Hypothalamus (tissue), 51 donors: ENCODE data around the gene OR5K1.
A peak's percentile ranks its signal among the peaks of the same experiment; 100 is the strongest.

ENCODE experiments used
- DNase-seq, 51 donors: peaks; one replicate each; lab custom pipeline; 2025; lab: John Stamatoyannopoulos, UW

OR5K1 gene

GRCh38 chr3:98462901-98463300, at the start of gene OR5K1:
TSS of gene OR5K1 (plus strand) at chr3:98463201. CDS start at chr3:98469577, 6,376 bp downstream.
- no peak for DNase-seq

- no peak for DNase-seq
These were observed 30.4 kb upstream of the OR5K1 start for GRCh38 chr3:98432575-98432974.

- DNase-seq: no peak
These were observed 29.2 kb upstream of the OR5K1 start for GRCh38 chr3:98433764-98434163.

GRCh38 chr3:98434412-98434811, 28.6 kb upstream of the OR5K1 start:
- DNase-seq: no peak

GRCh38 chr3:98440283-98440682, 22.7 kb upstream of the OR5K1 start:
- DNase-seq: no peak

GRCh38 chr3:98445949-98446406, 17.0 kb upstream of the OR5K1 start:
- no peak for DNase-seq

- DNase-seq: no peak
These were observed 13.3 kb upstream of the OR5K1 start for GRCh38 chr3:98449606-98450193.

- no peak for DNase-seq
These were observed 12.6 kb upstream of the OR5K1 start for GRCh38 chr3:98450372-98450771.

- no peak for DNase-seq
These were observed 9.2 kb upstream of the OR5K1 start for GRCh38 chr3:98453827-98454226.

GRCh38 chr3:98454929-98455328, 8.1 kb upstream of the OR5K1 start:
- DNase-seq: no peak

- DNase-seq: no peak
These were observed 5.5 kb upstream of the OR5K1 start for GRCh38 chr3:98457543-98457942.

GRCh38 chr3:98460220-98460619, 2.8 kb upstream of the OR5K1 start:
- DNase-seq: no peak

- DNase-seq: no peak
These were observed 19.9 kb downstream of the OR5K1 start for GRCh38 chr3:98482717-98483482.

- DNase-seq: no peak
These were observed 20.6 kb downstream of the OR5K1 start for GRCh38 chr3:98483626-98484025.

GRCh38 chr3:98497381-98497780, 34.4 kb downstream of the OR5K1 start, which contains the start of gene OR5K2:
TSS of gene OR5K2 (plus strand) at chr3:98497681. CDS start at chr3:98497681, 0 bp downstream.
- no peak for DNase-seq

- DNase-seq: no peak
These were observed 37.0 kb downstream of the OR5K1 start for GRCh38 chr3:98500019-98500418.

- DNase-seq: peak in 9 of 51 donors; percentile 1 to 34 (median 14)
These were observed 38.3 kb downstream of the OR5K1 start for GRCh38 chr3:98501270-98501669.

GRCh38 chr3:98501863-98502576, 39.0 kb downstream of the OR5K1 start:
- DNase-seq: no peak

GRCh38 chr3:98504539-98504938, 41.5 kb downstream of the OR5K1 start:
- DNase-seq: no peak

GRCh38 chr3:98508582-98508981, 45.6 kb downstream of the OR5K1 start:
- DNase-seq: no peak

- no peak for DNase-seq
These were observed 49.6 kb downstream of the OR5K1 start for GRCh38 chr3:98512576-98512975.
